NCI-H1694 (cell line): Measurements from ENCODE around the gene C1QTNF5.

Source experiments
- DNase-seq: peaks from one replicate; lab custom pipeline; 2025; lab: John Stamatoyannopoulos, UW

Gene C1QTNF5

DNA sequence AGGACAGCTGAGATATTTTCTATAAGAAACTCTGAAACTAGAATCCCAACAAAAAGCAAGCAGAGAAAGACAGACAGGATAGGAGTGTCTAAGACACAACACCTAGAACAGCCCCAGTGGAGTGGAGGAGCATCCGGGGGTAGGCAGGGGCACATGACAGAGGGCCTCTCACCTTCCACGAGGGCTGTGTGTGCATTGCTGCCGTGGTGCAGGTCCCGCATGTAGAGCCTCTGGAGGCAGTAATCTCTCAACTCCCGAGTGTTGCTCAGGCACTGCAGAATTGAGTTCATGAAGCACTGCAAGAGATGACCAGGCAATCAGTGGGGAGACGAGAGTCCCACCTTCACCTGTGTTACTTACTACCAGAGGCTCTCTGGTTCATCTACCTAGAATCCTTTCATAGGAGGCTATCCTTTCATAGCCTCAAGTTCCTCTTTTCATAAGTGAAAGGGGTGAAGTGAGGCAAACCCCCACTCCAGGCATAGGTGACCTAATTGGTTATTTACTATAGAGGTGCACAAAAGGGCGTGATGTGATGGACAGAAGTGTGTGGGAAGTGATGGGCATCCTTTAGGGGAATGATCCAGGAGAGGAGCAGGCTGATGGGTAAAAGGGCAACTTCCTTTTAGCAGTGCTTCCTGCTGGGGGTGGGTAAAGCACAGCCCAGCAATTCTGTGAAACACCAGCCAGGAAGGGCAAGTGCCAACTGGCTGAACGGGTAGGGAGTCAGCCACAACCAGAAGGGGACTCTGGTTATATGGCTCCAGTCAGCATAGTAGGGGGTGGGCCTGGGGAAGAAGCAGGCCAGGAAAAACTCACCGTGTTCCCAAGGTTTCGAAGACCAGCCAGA is 18.9 kb upstream of the C1QTNF5 start:
- no peak for DNase-seq

DNA sequence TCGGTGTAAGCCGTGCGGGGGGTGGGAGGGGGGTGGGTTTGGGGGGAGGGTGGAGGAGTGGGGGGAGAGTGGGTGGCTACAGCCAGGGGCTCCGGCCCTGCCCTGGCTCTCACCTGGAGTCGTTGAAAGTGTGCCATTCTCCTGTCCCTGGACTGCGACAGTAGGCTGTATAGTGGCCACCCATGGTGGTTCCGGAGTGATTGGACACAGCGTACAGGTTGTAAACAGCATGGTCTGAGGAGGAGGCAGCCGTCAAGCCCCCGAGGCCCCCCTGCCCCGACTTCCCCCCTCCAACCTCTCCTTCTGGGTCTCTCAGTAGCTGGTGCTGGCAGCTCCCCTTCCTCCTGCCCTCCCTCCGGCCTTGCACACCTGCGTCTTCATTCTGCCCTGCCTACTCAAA is 16.4 kb upstream of the C1QTNF5 start:
- no peak for DNase-seq

DNA sequence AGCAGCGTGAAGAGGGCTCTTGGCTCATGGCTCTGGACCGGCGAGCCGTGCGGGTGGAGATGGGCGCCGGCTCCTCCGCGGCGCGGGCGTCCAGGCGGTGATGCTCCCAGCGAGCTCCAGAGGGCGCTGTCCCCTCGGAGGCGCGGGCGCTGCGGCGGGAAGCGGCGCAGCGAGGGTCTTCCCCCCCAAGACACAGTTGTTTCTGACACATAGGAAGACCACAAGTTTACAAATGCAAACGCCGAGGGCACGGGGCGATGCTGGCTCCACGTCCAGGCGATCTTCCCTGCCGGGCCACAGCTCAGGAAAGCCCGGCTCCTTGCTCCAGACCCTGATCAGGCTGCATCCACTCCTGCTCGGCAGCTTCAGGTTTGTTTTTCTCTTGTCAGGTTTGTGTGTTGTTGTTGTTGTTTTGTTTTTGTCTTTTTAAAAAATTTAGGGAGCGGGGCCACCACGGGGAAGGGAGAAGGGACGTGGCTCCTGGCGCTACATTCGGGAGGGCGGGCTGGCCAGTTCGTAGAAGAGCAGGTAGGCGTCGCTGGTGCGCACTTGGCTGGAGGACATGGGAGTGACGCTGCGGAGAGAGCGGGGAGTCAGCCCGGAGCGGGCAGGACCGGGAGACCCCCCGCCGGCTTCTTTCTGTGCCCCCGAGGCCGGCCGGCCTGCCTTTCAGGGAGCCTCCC is 15.8 kb upstream of the C1QTNF5 start:
- DNase-seq, result no peak

- DNase-seq, result no peak
Observed at GRCh38 chr11:119355091-119355843, 14.6 kb upstream of the C1QTNF5 start.

- DNase-seq, result peak; percentile 39
Observed at GRCh38 chr11:119352857-119353260, 12.2 kb upstream of the C1QTNF5 start.

DNA sequence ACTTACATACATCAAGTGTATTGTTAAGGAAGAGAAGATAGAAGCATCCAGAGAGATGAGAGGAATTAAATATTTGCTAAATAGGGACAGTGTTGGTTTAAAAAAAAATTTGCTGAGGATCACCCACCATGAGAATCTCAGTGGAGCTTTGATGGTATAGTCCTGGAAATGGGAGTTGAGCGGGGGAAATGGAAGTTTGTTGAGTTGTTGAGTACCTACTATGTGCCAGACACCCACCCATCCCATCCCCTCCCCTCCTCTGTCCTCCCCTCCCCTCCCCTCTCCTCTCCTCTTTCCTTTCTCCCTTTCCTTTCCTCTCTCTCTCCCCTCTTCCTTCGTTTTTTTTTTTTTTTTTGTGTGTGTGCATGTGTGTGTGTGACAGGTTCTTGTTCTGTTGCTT is 10.5 kb upstream of the C1QTNF5 start:
- DNase-seq, result no peak

- DNase-seq, result no peak
Observed at GRCh38 chr11:119350302-119350701, 9.6 kb upstream of the C1QTNF5 start.

GRCh38 chr11:119347940-119348605 is 7.4 kb upstream of the C1QTNF5 start:
- DNase-seq, result no peak

DNA sequence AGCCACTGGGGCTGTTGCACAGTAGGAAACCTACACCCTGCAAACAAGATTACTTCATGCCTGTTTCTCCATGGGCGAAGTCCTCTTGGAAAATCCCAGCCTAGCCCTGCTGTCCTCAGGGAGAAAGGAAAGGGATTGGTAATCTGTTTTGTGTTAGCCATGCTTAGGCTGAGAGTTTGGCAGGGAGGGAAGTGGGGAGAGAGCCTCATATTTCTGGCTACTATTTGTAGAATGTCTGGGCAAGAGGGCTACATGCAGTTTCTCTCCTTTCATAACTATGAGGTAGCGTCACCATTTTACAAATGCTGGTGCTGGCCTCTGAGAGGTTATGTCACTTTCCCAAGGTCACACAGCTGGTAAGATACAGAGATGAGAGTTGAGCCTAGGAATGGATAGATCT is 6.6 kb upstream of the C1QTNF5 start:
- no peak for DNase-seq

DNA sequence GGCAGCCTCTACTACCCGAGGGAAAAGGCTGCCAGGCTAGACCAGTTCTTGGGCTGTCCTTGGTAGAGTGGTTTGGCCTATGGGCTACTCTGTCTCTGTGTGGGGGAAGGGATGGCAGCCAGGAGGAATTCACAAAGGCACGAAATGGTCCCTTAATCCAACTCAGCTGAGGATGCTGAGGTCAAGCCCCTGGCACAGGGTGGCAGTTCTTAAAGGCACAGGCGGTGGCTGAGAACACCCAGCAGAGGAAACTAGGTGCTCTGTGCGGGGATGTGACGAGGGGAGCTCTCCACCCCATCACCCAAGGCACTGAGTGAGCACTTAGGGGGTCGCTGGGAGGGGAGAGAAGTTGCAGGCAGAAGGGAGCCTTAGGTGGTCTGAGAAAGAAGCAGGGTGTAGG is 5.9 kb upstream of the C1QTNF5 start, which contains the start of gene MFRP:
MFRP (minus strand) TSS at position 101 of the 400 bp plus-strand sequence. CDS start 192 bp downstream, outside the sequence.
- no peak for DNase-seq

DNA sequence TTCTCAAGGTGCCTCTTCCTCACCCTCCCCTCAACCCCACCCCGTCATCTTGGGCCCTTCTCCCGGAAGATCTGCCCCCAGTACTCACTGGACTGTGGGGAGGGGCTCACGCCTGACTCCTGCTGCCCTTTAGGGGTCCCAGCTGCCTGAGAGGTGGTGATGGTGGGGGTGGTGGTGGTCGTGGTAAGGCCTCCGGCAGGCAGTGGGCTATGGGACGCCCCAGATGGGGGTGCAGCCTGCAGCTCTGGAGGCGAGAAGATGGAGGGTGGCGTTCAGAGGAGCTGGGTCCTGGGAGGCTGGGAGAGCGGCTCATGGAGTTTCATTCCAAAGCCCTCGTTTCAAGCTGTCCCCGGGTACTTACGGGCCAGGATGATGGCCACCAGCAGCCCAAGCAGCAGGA is 5.0 kb upstream of the C1QTNF5 start:
- no peak for DNase-seq

GRCh38 chr11:119344291-119345010 is 3.8 kb upstream of the C1QTNF5 start:
- no peak for DNase-seq

DNA sequence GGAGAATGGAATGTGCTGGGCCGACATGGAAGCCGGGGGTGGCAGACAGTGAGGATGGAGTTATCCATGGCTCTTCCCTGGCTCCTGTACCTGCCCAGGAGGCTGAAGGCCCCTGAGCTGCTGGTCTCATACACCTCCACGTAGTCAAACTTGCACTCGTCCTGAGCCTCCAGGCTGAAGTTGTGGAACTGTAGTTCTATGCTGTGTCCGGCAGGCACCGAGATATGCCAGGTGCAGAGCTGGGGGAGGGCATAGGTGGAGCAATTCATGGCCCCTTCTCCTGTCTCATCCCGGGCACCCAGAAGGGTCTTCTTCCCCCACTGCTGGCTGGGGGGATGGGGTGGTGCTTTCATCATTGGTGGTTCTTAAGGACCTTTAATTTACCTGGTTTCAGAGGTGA is 3.0 kb upstream of the C1QTNF5 start:
- DNase-seq, result no peak

DNA sequence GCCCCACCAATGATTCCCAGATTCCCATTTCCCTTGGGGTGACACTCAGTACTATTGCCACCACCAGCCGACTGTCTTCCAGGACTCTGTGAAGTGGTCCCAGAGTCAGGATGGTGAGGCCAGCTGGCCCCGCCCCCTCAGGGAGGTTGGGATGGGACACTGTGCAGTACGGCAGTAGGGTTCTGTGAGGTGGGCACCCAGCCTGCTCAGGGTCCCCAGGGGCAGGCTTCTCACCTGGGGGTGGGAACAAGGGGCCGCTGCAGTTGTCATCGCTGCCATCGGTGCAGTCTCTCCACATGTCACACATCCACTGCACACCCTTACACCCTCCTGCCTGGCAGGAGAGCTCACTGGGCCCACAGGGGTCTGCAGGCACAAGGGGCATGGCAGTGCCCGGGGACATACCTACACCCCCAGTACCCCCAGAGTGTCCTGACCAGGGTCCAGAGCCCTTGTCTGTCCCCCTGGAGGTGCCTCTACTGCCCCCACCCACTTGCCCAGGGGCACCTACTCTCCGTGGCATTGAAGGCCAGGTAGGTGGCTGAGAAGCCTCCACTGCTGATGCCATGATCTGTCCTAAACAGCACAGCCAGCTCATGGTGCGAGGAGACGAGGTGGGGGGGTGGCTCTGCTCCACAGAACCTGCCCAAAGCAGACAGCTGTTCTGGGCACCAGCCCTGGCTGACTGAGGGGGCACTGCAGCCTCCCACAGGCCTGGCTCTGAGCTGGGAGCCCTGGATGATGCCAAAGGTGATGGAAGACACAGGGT is 1.9 kb upstream of the C1QTNF5 start:
- DNase-seq, result no peak

DNA sequence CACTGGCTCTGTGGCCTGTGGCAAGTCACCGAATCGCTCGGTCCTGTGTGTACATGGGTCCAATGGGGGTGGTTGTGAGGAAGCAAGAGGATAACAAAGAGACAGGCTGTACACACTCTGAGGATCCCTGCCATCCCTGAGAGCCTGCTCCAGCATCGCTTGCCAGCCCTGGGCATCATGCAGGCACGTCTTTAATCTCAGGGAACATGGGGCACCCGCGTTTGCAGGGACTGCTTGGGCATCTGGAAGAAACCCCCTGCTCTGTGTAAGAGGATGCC is 1.3 kb upstream of the C1QTNF5 start:
- DNase-seq, result no peak

- DNase-seq, result no peak
Observed at GRCh38 chr11:119341222-119342022, 739 bp upstream of the C1QTNF5 start.

- DNase-seq, result no peak
Observed at GRCh38 chr11:119339589-119340334, 921 bp downstream of the C1QTNF5 start.

- DNase-seq, result no peak
Observed at GRCh38 chr11:119338965-119339588, 1.6 kb downstream of the C1QTNF5 start.
